ENCODE measurements around the gene GALNT2.

Gene GALNT2

GRCh38 chr1:230220478-230220877 lies 153.4 kb downstream of the GALNT2 start:
- Histone ChIP-seq H3K9me3 (replicated peaks; ENCODE audit: low read length) (no peaks in the 10 kb centered on the region), H3K36me3 (ENCODE audit: insufficient read depth, low read length) (no peaks in the 10 kb centered on the region), H3K4me3 (ENCODE audit: low read length) (no peak overlapping the region), H3K4me2 (ENCODE audit: low read length) (no peak overlapping the region), H3K4me1 (ENCODE audit: control insufficient read depth, insufficient read depth, low read length) (peaks cover 14% of the 10 kb centered on the region), H3K27me3 (ENCODE audit: control insufficient read depth, insufficient read depth, low read length) (no peaks in the 10 kb centered on the region), H3K9ac (ENCODE audit: low read depth, low read length) (no peak overlapping the region)

DNA sequence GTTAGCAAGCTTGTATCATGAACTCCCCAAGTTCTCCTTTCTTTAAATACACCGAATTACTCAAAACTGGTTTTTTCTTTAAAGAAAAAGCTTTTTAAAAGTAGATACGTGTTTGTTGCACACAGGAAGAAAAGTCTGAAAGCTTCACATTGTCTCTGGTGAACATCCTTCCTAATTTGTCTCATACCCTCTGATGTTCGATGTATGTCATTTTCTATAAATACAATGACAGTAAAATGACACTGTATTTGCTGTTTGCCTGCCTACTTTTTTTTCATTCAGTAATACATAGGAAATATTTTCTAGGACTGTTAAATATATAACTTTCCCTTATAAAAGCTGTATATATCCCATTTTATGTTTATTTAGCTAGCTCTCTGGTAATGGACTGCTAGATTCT lies 153.9 kb downstream of the GALNT2 start:
- Histone ChIP-seq H3K36me3 (ENCODE audit: insufficient read depth, low read length) (no peaks in the 10 kb centered on the region), H3K4me1 (ENCODE audit: control insufficient read depth, insufficient read depth, low read length) (peaks cover 11% of the 10 kb centered on the region), H3K9ac (ENCODE audit: low read depth, low read length) (no peak overlapping the region), H3K9me3 (replicated peaks; ENCODE audit: low read length) (no peaks in the 10 kb centered on the region), H3K4me3 (ENCODE audit: low read length) (no peak overlapping the region), H3K4me2 (ENCODE audit: low read length) (no peak overlapping the region), H3K27me3 (ENCODE audit: control insufficient read depth, insufficient read depth, low read length) (no peaks in the 10 kb centered on the region)

DNA sequence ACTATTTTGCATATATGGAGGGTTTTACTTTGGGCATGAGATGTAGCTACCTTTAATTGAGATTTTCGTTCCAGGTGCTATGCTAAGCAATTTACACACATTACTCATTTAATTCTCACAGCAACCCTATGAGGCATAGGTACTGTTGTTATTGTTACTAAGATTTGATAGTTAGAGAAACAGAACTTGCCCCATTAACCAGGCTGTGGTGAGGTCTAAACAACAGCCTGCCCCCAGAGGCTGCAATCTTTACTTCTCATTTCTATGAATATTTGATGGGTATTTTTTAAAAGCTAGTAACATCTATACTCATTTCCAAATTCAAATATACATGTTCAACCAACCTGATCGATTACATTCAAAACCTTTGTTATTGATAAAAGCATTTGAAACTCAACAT lies 155.6 kb downstream of the GALNT2 start:
- peak overlapping the region; percentile 16 for H3K4me3 ChIP-seq (ENCODE audit: low read length)
- peak overlapping the region; percentile 58 for H3K4me2 ChIP-seq (ENCODE audit: low read length)
- H3K9ac ChIP-seq (ENCODE audit: low read depth, low read length): no peak overlapping the region
- no peaks in the 10 kb centered on the region for H3K27me3 ChIP-seq (ENCODE audit: control insufficient read depth, insufficient read depth, low read length)
- no peaks in the 10 kb centered on the region for H3K36me3 ChIP-seq (ENCODE audit: insufficient read depth, low read length)
- no peaks in the 10 kb centered on the region for H3K9me3 ChIP-seq (replicated peaks; ENCODE audit: low read length)
- peaks cover 11% of the 10 kb centered on the region for H3K4me1 ChIP-seq (ENCODE audit: control insufficient read depth, insufficient read depth, low read length)

- no peak overlapping the region for H3K4me2 ChIP-seq (ENCODE audit: low read length)
- H3K36me3 ChIP-seq (ENCODE audit: insufficient read depth, low read length): no peaks in the 10 kb centered on the region
- H3K4me3 ChIP-seq (ENCODE audit: low read length): no peak overlapping the region
- no peak overlapping the region for H3K9ac ChIP-seq (ENCODE audit: low read depth, low read length)
- no peaks in the 10 kb centered on the region for H3K27me3 ChIP-seq (ENCODE audit: control insufficient read depth, insufficient read depth, low read length)
- peaks cover 11% of the 10 kb centered on the region for H3K4me1 ChIP-seq (ENCODE audit: control insufficient read depth, insufficient read depth, low read length)
- H3K9me3 ChIP-seq (replicated peaks; ENCODE audit: low read length): no peaks in the 10 kb centered on the region
Measured at GRCh38 chr1:230224101-230224960, 157.3 kb downstream of the GALNT2 start.

- H3K36me3 ChIP-seq (ENCODE audit: insufficient read depth, low read length): no peaks in the 10 kb centered on the region
- no peaks in the 10 kb centered on the region for H3K27me3 ChIP-seq (ENCODE audit: control insufficient read depth, insufficient read depth, low read length)
- no peak overlapping the region for H3K9ac ChIP-seq (ENCODE audit: low read depth, low read length)
- peaks cover 16% of the 10 kb centered on the region for H3K4me1 ChIP-seq (ENCODE audit: control insufficient read depth, insufficient read depth, low read length)
- no peak overlapping the region for H3K4me3 ChIP-seq (ENCODE audit: low read length)
- H3K4me2 ChIP-seq (ENCODE audit: low read length): no peak overlapping the region
- H3K9me3 ChIP-seq (replicated peaks; ENCODE audit: low read length): no peaks in the 10 kb centered on the region
Measured at GRCh38 chr1:230226007-230226800, 159.2 kb downstream of the GALNT2 start.

DNA sequence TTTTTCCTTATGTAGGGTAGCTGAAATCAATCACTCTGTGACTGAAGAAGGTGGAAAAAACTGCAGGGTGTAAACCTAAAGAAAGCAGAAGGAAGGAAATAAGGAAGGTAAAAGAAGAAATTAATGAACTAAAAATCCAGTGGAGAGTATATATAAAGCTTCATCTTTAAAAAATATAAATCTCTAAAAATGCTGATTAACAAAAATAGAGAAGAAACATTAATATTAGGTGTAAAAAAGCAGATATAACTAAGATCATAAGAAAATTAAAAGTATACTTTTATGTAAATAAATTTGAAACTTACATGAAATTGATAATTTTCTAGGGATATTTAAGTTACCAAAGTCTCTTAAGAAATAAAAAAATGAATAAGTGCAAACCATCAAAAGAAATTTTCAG lies 159.8 kb downstream of the GALNT2 start:
- Histone ChIP-seq H3K36me3 (ENCODE audit: insufficient read depth, low read length) (no peaks in the 10 kb centered on the region), H3K27me3 (ENCODE audit: control insufficient read depth, insufficient read depth, low read length) (no peaks in the 10 kb centered on the region), H3K4me1 (ENCODE audit: control insufficient read depth, insufficient read depth, low read length) (peaks cover 22% of the 10 kb centered on the region), H3K9ac (ENCODE audit: low read depth, low read length) (no peak overlapping the region), H3K4me2 (ENCODE audit: low read length) (no peak overlapping the region), H3K4me3 (ENCODE audit: low read length) (no peak overlapping the region), H3K9me3 (replicated peaks; ENCODE audit: low read length) (no peaks in the 10 kb centered on the region)

DNA sequence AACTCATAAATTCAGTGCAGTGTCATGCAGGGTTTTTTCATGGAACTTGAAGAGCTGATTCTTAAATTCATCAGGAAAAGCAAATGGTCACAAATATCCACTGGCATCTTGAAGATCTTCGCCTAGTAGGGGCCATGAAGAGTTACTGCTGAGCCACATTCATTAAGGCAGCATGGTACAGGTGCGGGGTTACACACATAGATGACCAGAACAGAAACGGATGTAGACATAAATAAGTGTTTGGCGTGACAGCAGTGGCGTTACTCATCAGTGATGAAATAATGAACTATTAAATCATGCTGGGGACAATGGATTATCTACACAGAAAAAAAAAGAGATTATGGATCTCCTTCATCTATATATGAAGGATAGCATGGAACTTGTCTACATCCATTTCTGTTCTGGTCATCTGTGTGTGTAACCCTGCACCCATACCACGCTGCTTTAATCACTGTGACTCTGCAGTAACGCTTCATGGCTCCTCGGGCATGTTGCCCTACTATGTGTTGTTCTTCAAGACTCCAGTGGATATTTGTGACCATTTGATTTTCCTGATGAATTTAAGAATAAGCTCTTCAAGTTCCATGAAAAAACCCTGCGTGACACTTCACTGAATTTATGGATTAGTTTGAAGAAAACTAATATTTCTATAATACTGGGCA lies 161.3 kb downstream of the GALNT2 start:
- Histone ChIP-seq H3K4me1 (ENCODE audit: control insufficient read depth, insufficient read depth, low read length) (peaks cover 14% of the 10 kb centered on the region), H3K4me3 (ENCODE audit: low read length) (no peak overlapping the region), H3K9me3 (replicated peaks; ENCODE audit: low read length) (no peaks in the 10 kb centered on the region), H3K4me2 (ENCODE audit: low read length) (no peak overlapping the region), H3K36me3 (ENCODE audit: insufficient read depth, low read length) (no peaks in the 10 kb centered on the region), H3K9ac (ENCODE audit: low read depth, low read length) (no peak overlapping the region), H3K27me3 (ENCODE audit: control insufficient read depth, insufficient read depth, low read length) (no peaks in the 10 kb centered on the region)

- Histone ChIP-seq H3K9ac (ENCODE audit: low read depth, low read length) (no peak overlapping the region), H3K36me3 (ENCODE audit: insufficient read depth, low read length) (no peaks in the 10 kb centered on the region), H3K4me3 (ENCODE audit: low read length) (no peak overlapping the region), H3K4me1 (ENCODE audit: control insufficient read depth, insufficient read depth, low read length) (peaks cover 14% of the 10 kb centered on the region), H3K9me3 (replicated peaks; ENCODE audit: low read length) (no peaks in the 10 kb centered on the region), H3K27me3 (ENCODE audit: control insufficient read depth, insufficient read depth, low read length) (no peaks in the 10 kb centered on the region), H3K4me2 (ENCODE audit: low read length) (no peak overlapping the region)
Measured at GRCh38 chr1:230230273-230230672, 163.2 kb downstream of the GALNT2 start.

- Histone ChIP-seq H3K9me3 (replicated peaks; ENCODE audit: low read length) (no peaks in the 10 kb centered on the region), H3K4me2 (ENCODE audit: low read length) (peak overlapping the region; percentile 43), H3K4me3 (ENCODE audit: low read length) (no peak overlapping the region), H3K36me3 (ENCODE audit: insufficient read depth, low read length) (peaks cover 3% of the 10 kb centered on the region), H3K4me1 (ENCODE audit: control insufficient read depth, insufficient read depth, low read length) (peaks cover 14% of the 10 kb centered on the region), H3K27me3 (ENCODE audit: control insufficient read depth, insufficient read depth, low read length) (no peaks in the 10 kb centered on the region), H3K9ac (ENCODE audit: low read depth, low read length) (no peak overlapping the region)
Measured at GRCh38 chr1:230230948-230231773, 164.1 kb downstream of the GALNT2 start.

- Histone ChIP-seq H3K4me2 (ENCODE audit: low read length) (peak overlapping the region; percentile 43), H3K4me3 (ENCODE audit: low read length) (no peak overlapping the region), H3K9ac (ENCODE audit: low read depth, low read length) (no peak overlapping the region), H3K27me3 (ENCODE audit: control insufficient read depth, insufficient read depth, low read length) (no peaks in the 10 kb centered on the region), H3K4me1 (ENCODE audit: control insufficient read depth, insufficient read depth, low read length) (peaks cover 14% of the 10 kb centered on the region), H3K36me3 (ENCODE audit: insufficient read depth, low read length) (peaks cover 3% of the 10 kb centered on the region), H3K9me3 (replicated peaks; ENCODE audit: low read length) (no peaks in the 10 kb centered on the region)
Measured at GRCh38 chr1:230231774-230232145, 164.7 kb downstream of the GALNT2 start.

- H3K36me3 ChIP-seq (ENCODE audit: insufficient read depth, low read length): peaks cover 8% of the 10 kb centered on the region
- H3K27me3 ChIP-seq (ENCODE audit: control insufficient read depth, insufficient read depth, low read length): no peaks in the 10 kb centered on the region
- no peak overlapping the region for H3K4me3 ChIP-seq (ENCODE audit: low read length)
- H3K9ac ChIP-seq (ENCODE audit: low read depth, low read length): no peak overlapping the region
- H3K4me2 ChIP-seq (ENCODE audit: low read length): no peak overlapping the region
- H3K4me1 ChIP-seq (ENCODE audit: control insufficient read depth, insufficient read depth, low read length): peaks cover 17% of the 10 kb centered on the region
- no peaks in the 10 kb centered on the region for H3K9me3 ChIP-seq (replicated peaks; ENCODE audit: low read length)
Measured at GRCh38 chr1:230232371-230232771, 165.3 kb downstream of the GALNT2 start.

Measured in skeletal muscle satellite cell (primary cell).